Neuronal stem cell (in vitro differentiated cells): ENCODE measurements around the gene WHRN.

ENCODE experiments used
- DNase-seq: peaks from one replicate; pipeline ENCODE4 v3.0.0-alpha.2; 2013; ENCODE audit warnings: low spot score
- H2AFZ ChIP-seq: one replicate; pipeline ENCODE4 v1.6.1; 2013; ENCODE audit warnings: mild to moderate bottlenecking, low read length, inconsistent platforms
- H2AK5ac ChIP-seq: 2 replicates; pipeline ENCODE4 v1.6.1; 2013; ENCODE audit warnings: low read depth, mild to moderate bottlenecking, inconsistent platforms, low read length, moderate library complexity, mixed read lengths
- H2BK120ac ChIP-seq: 2 replicates; pipeline ENCODE4 v1.6.1; 2013; ENCODE audit warnings: low read depth, mild to moderate bottlenecking, inconsistent platforms, low read length, moderate library complexity, mixed read lengths
- H2BK12ac ChIP-seq: one replicate; pipeline ENCODE4 v1.6.1; 2013; ENCODE audit warnings: low read length, inconsistent platforms
- H2BK15ac ChIP-seq: 2 replicates; pipeline ENCODE4 v1.6.1; 2013; ENCODE audit warnings: mild to moderate bottlenecking, low read length, inconsistent platforms, mixed read lengths
- H2BK5ac ChIP-seq: one replicate; pipeline ENCODE4 v1.6.1; 2013; ENCODE audit warnings: inconsistent platforms, mild to moderate bottlenecking, low read length, moderate library complexity
- H3K14ac ChIP-seq: one replicate; pipeline ENCODE4 v1.6.1; 2013; ENCODE audit warnings: low read length, inconsistent platforms
- H3K18ac ChIP-seq: 2 replicates; pipeline ENCODE4 v1.6.1; 2013; ENCODE audit warnings: low read length, inconsistent platforms
- H3K23ac ChIP-seq: 2 replicates; pipeline ENCODE4 v1.6.1; 2013; ENCODE audit warnings: low read depth, mild to moderate bottlenecking, mixed read lengths, low read length, inconsistent platforms; ENCODE audit not compliant: poor library complexity
- H3K27ac ChIP-seq: replicated peaks from 3 replicates; pipeline ENCODE4 v1.5.1; 2013; ENCODE audit warnings: low read length, inconsistent platforms
- H3K27me3 ChIP-seq, 3 experiments: 2 replicates each; pipeline ENCODE4 v1.6.1; 2013; ENCODE audit warnings: low read length in 3 of 3, mild to moderate bottlenecking in 2 of 3, inconsistent platforms in 1 of 3, low read depth in 1 of 3, mixed read lengths in 1 of 3, moderate library complexity in 1 of 3; ENCODE audit not compliant: control insufficient read depth in 3 of 3, insufficient read depth in 3 of 3
- H3K36me3 ChIP-seq, 2 donors: replicated peaks in 1 of 2; 2 replicates each; pipeline ENCODE4 v1.6.1; 2013; ENCODE audit warnings: low read length in 2 of 2; ENCODE audit not compliant: control insufficient read depth in 2 of 2, insufficient read depth in 2 of 2
- H3K4ac ChIP-seq: 2 replicates; pipeline ENCODE4 v1.6.1; 2013; ENCODE audit warnings: inconsistent platforms, mild to moderate bottlenecking, low read length, moderate library complexity
- H3K4me1 ChIP-seq, 2 donors: 1 replicate in 1 of 2; 2 replicates in 1 of 2; pipeline ENCODE4 v1.6.1; 2013; ENCODE audit warnings: low read length in 2 of 2, low read depth in 1 of 2; ENCODE audit not compliant: control insufficient read depth in 2 of 2, insufficient read depth in 1 of 2
- H3K4me2 ChIP-seq: one replicate; pipeline ENCODE4 v1.6.1; 2013; ENCODE audit warnings: mild to moderate bottlenecking, low read length, inconsistent platforms; ENCODE audit not compliant: insufficient read depth, poor library complexity, severe bottlenecking
- H3K4me3 ChIP-seq, 2 donors: 2 replicates each; pipeline ENCODE4 v1.5.1; 2013; ENCODE audit warnings: low read length in 2 of 2, mild to moderate bottlenecking in 2 of 2, inconsistent platforms in 1 of 2, moderate library complexity in 1 of 2
- H3K79me1 ChIP-seq: one replicate; pipeline ENCODE4 v1.6.1; 2013; ENCODE audit warnings: low read depth, mild to moderate bottlenecking, inconsistent platforms, low read length, moderate library complexity
- H3K9ac ChIP-seq: one replicate; pipeline ENCODE4 v1.6.1; 2013; ENCODE audit warnings: mild to moderate bottlenecking, low read depth, low read length, inconsistent platforms; ENCODE audit not compliant: poor library complexity
- H3K9me3 ChIP-seq, 2 donors: replicated peaks in 1 of 2; 2 replicates each; pipeline versions ENCODE3 to v1.6.1; 2013; ENCODE audit warnings: low read length in 2 of 2, mild to moderate bottlenecking in 2 of 2, inconsistent platforms in 1 of 2, low read depth in 1 of 2, mixed read lengths in 1 of 2, moderate library complexity in 1 of 2; ENCODE audit not compliant: control insufficient read depth in 2 of 2, insufficient read depth in 1 of 2
- H4K8ac ChIP-seq: one replicate; pipeline ENCODE4 v1.6.1; 2013; ENCODE audit warnings: low read depth, mild to moderate bottlenecking, inconsistent platforms, low read length, moderate library complexity
- H4K91ac ChIP-seq: one replicate; pipeline ENCODE4 v1.6.1; 2013; ENCODE audit warnings: low read length, low read depth, mild to moderate bottlenecking, inconsistent platforms; ENCODE audit not compliant: poor library complexity
- WGBS, 2 donors: extraction: QIAGEN DNeasy Blood & Tissue Kit; methylation state at CpG; one replicate each; pipeline ENCODE4 v1.1.7; 2013; ENCODE audit warnings: missing lambda C conversion rate in 2 of 2, mixed read lengths in 1 of 2; ENCODE audit not compliant: insufficient read length in 2 of 2, insufficient replicate concordance in 1 of 2; ENCODE audit errors: extremely low coverage in 2 of 2; 5-methylcytosine and 5-hydroxymethylcytosine counted together

Gene WHRN

DNA sequence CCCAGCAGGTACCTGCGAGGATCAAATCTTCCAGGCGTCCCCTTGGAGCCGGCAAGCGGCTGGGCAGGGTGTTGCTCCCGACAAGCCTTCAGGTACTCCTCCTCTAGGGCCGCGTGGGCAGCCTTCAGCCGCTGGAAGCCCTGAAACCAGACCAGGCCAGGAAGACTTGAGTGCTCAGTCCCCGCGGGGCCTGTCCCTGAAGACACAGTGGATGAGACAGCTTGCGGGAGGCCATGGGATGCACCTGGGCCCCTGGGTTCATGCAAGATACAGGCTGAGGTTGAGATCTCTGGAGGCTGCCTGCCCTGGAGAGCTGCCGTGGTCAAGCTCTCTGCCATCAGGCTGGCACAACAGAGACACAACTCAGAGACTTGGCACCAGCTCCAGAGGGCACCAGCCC is 142.9 kb downstream of the WHRN start:
- Histone ChIP-seq H3K9ac (no peak overlapping the region), H2AFZ (no peak overlapping the region), H3K23ac (no peak overlapping the region), H2BK12ac (no peak overlapping the region), H2BK15ac (no peak overlapping the region), H3K27ac (no peak overlapping the region), H3K4me3 (no peak overlapping the region), H3K27me3 (no peaks in the 10 kb centered on the region), H4K91ac (no peak overlapping the region), H3K4ac (no peak overlapping the region), H3K9me3 (no peaks in the 10 kb centered on the region), H4K8ac (no peak overlapping the region), H3K36me3 (peaks cover 21 to 66% of the 10 kb centered on the region in 2 donors), H3K79me1 (no peaks in the 10 kb centered on the region), H2AK5ac (no peak overlapping the region), H2BK5ac (no peak overlapping the region), H3K18ac (no peak overlapping the region), H3K4me2 (no peak overlapping the region), H2BK120ac (no peak overlapping the region), H3K4me1 (no peaks in the 10 kb centered on the region), H3K14ac (no peak overlapping the region)
- DNase-seq: no peak
- no CpG with 5 or more reads among the region's 12 CpGs for WGBS, 2 donors

DNA sequence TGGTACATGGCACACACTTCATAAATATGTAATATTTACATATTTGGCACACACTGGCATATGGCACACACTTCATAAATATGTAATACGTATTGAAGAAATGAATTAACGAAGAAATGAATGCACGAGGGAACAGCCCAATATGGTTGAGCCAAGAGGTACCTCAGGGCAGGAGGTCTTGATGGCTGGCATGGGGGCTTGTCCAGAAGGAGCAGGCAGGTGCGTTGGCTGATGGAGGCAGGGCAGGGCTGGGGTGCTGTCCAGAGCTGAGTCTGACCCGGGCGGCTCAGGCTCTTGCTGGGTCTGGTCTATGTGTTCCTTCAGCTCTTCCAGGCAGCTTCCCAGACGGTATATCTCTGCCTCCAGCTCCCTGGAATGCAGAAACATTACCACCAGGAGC is 143.7 kb downstream of the WHRN start:
- H3K9ac ChIP-seq: no peak overlapping the region
- no peak overlapping the region for H3K27ac ChIP-seq
- no peak overlapping the region for H2AK5ac ChIP-seq
- no peaks in the 10 kb centered on the region for H3K79me1 ChIP-seq
- no peak overlapping the region for H2BK12ac ChIP-seq
- no peak overlapping the region for H3K4ac ChIP-seq
- no peak overlapping the region for H4K8ac ChIP-seq
- DNase-seq: no peak
- no peak overlapping the region for H3K14ac ChIP-seq
- H3K4me3 ChIP-seq: no peak overlapping the region
- H4K91ac ChIP-seq: no peak overlapping the region
- H3K23ac ChIP-seq: no peak overlapping the region
- no peak overlapping the region for H2BK15ac ChIP-seq
- no peaks in the 10 kb centered on the region for H3K4me1 ChIP-seq
- H2BK5ac ChIP-seq: no peak overlapping the region
- no peak overlapping the region for H3K18ac ChIP-seq
- WGBS, 2 donors: no CpG with 5 or more reads among the region's 7 CpGs
- H3K9me3 ChIP-seq: no peaks in the 10 kb centered on the region
- no peak overlapping the region for H2AFZ ChIP-seq
- H3K36me3 ChIP-seq: peaks cover 23 to 69% of the 10 kb centered on the region in 2 donors
- H2BK120ac ChIP-seq: no peak overlapping the region
- no peaks in the 10 kb centered on the region for H3K27me3 ChIP-seq
- H3K4me2 ChIP-seq: no peak overlapping the region

DNA sequence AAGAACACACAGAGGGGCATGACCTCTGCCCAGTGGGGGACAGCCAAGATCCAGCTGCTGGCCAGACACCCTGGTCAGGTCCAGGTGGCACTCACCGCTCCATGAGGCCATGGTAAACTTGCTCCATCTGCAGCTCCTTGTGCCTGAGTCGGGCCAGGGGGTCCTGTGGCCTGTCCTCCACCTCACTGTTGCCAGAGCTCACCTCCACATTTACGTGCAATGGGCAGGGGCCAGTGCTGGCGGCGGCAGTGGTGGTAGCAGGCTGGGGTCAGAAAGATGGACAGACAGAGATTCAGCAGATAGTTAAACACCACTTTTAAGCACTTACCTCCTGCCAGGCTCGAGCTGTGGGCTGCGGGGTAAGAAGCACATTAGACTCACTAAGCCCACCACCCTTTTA is 145.5 kb downstream of the WHRN start:
- Histone ChIP-seq H3K4ac (no peak overlapping the region), H3K27ac (no peak overlapping the region), H4K8ac (no peak overlapping the region), H3K79me1 (no peaks in the 10 kb centered on the region), H3K9me3 (no peaks in the 10 kb centered on the region), H2BK120ac (no peak overlapping the region), H3K4me3 (peak overlapping the region in 1 of 2 donors; percentile 26), H2AK5ac (no peak overlapping the region), H4K91ac (no peak overlapping the region), H3K4me2 (no peak overlapping the region), H2BK15ac (no peak overlapping the region), H3K36me3 (peaks cover 28 to 79% of the 10 kb centered on the region in 2 donors), H2BK5ac (no peak overlapping the region), H3K23ac (no peak overlapping the region), H3K18ac (no peak overlapping the region), H3K4me1 (no peaks in the 10 kb centered on the region), H3K9ac (no peak overlapping the region), H2BK12ac (no peak overlapping the region), H3K27me3 (no peaks in the 10 kb centered on the region), H3K14ac (no peak overlapping the region), H2AFZ (no peak overlapping the region)
- WGBS, 2 donors: no CpG with 5 or more reads among the region's 7 CpGs
- DNase-seq: no peak

DNA sequence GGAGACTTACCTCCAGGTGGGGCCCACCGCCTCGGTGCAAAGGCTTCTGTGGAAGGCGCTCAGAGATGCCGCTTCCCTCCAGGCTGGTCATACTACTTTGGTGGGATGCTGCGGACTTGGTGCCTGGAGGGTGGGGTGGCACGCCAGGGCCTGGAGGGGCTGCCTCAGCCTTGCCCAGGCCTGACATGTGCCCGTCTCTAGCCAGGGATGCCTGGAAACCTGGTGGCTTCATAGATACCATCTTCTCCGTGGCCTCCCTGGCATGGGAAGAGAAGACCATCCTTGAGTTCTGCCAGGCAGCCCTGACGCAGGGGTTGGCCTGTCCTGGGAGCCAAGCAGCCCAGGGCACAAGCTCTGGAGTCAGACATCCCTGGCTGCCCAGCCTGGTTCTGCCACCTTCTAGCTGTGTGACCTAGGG is 147.4 kb downstream of the WHRN start:
- no peaks in the 10 kb centered on the region for H3K79me1 ChIP-seq
- DNase-seq: no peak
- H3K9me3 ChIP-seq: no peaks in the 10 kb centered on the region
- no peak overlapping the region for H4K91ac ChIP-seq
- no CpG with 5 or more reads among the region's 9 CpGs for WGBS, 2 donors
- H3K4ac ChIP-seq: no peak overlapping the region
- H3K23ac ChIP-seq: no peak overlapping the region
- peak overlapping the region; percentile 49 for H4K8ac ChIP-seq
- peaks cover 24 to 82% of the 10 kb centered on the region in 2 donors for H3K36me3 ChIP-seq
- H2BK12ac ChIP-seq: no peak overlapping the region
- H2AFZ ChIP-seq: no peak overlapping the region
- H2AK5ac ChIP-seq: no peak overlapping the region
- H2BK15ac ChIP-seq: no peak overlapping the region
- H2BK5ac ChIP-seq: no peak overlapping the region
- H3K27ac ChIP-seq: no peak overlapping the region
- peak overlapping the region; percentile 14 for H3K9ac ChIP-seq
- no peaks in the 10 kb centered on the region for H3K27me3 ChIP-seq
- no peak overlapping the region for H3K18ac ChIP-seq
- H3K14ac ChIP-seq: no peak overlapping the region
- no peaks in the 10 kb centered on the region for H3K4me1 ChIP-seq
- H2BK120ac ChIP-seq: no peak overlapping the region
- no peak overlapping the region for H3K4me3 ChIP-seq
- H3K4me2 ChIP-seq: no peak overlapping the region
